Gastrocnemius medialis (tissue), 4 donors: ENCODE data around the gene LRRC2. TPM values are rescaled to one million over a fixed set of nuclear protein-coding genes. Genes with fewer than 3 reads are reported as not detected.

Source experiments
- ATAC-seq, 2 donors: fragments of 150-250 bp; one replicate each; pipeline ENCODE4 v1.9.1; 2016
- DNase-seq, 2 donors: peaks; one replicate each; pipeline ENCODE4 v3.0.0-alpha.2; 2019
- H3K27ac ChIP-seq, 4 donors: fragments of 200-600 bp; sonication (generic); 1 replicate in 1 of 4; 2 replicates in 3 of 4; pipeline ENCODE4 v1.5.1; 2016 to 2018; ENCODE audit warnings: mild to moderate bottlenecking in 2 of 4, moderate library complexity in 1 of 4
- H3K27me3 ChIP-seq, 3 donors: fragments of 200-600 bp; sonication (generic) in 2 of 3; 1 replicate in 1 of 3; 2 replicates in 2 of 3; pipeline versions ENCODE4 v1.5.1 to v1.6.0; 2016 to 2019; ENCODE audit warnings: mild to moderate bottlenecking in 1 of 3, moderate library complexity in 1 of 3
- H3K36me3 ChIP-seq, 2 donors: fragments of 200-600 bp; sonication (generic) in 1 of 2; one replicate each; pipeline ENCODE4 v1.5.1; 2017 to 2018
- H3K4me1 ChIP-seq, 2 donors: fragments of 200-600 bp; sonication (generic) in 1 of 2; one replicate each; pipeline ENCODE4 v1.5.1; 2016 to 2017; ENCODE audit warnings: mild to moderate bottlenecking in 2 of 2
- H3K4me3 ChIP-seq, 4 donors: fragments of 200-600 bp; sonication (generic) in 3 of 4; 1 replicate in 1 of 4; 2 replicates in 3 of 4; pipeline ENCODE4 v1.5.1; 2016 to 2019; ENCODE audit warnings: mild to moderate bottlenecking in 2 of 4
- H3K9me3 ChIP-seq, 3 donors: fragments of 200-600 bp; sonication (generic) in 2 of 3; 1 replicate in 1 of 3; 2 replicates in 2 of 3; pipeline ENCODE4 v1.5.1; 2016 to 2019
- POLR2A ChIP-seq, 2 donors: fragments of 450-650 bp; IDR thresholded peaks; one replicate each; pipeline ENCODE4 v1.6.1; 2017; ENCODE audit warnings: antibody characterized with exemption in 2 of 2, mild to moderate bottlenecking in 2 of 2, moderate library complexity in 2 of 2
- in situ Hi-C, 4 donors: fragments of 200-750 bp; cut with MboI; loops; one replicate each; pipeline versions ENCODE4 v1.15.0 to v1.8.0; 2017; ENCODE audit warnings: low sequenced_read_pairs in 4 of 4
- intact Hi-C: fragments of 100-400 bp; cut with DNase I; formaldehyde crosslinking; loops from one replicate; pipeline ENCODE4 v1.15.1; 2023; ENCODE audit warnings: low total_unique reads
- total RNA-seq, 4 donors: library from RNA; depleted of rRNA; stranded (reverse); fragments of >200 nt; gene quantifications; one replicate each; pipeline versions ENCODE4 v1.1.0 to v1.2.3, GENCODE V29; 2016
- TF ChIP-seq, protein P1 (sequence below), 5 experiments: fragments of 450-650 bp in 3 of 5; fragments of 200-600 bp in 2 of 5; sonication (generic) in 2 of 5; IDR thresholded peaks in 4 of 5; conservative IDR thresholded peaks in 1 of 5; 1 replicate in 4 of 5; 2 replicates in 1 of 5; pipeline ENCODE4 v1.5.1; 2016 to 2019; ENCODE audit warnings: antibody characterized with exemption in 5 of 5, mild to moderate bottlenecking in 3 of 5, moderate library complexity in 3 of 5

Gene LRRC2
- total RNA-seq, 4 donors from 2014 or later, result 72.7 to 103 (median 92.1) TPM

DNA sequence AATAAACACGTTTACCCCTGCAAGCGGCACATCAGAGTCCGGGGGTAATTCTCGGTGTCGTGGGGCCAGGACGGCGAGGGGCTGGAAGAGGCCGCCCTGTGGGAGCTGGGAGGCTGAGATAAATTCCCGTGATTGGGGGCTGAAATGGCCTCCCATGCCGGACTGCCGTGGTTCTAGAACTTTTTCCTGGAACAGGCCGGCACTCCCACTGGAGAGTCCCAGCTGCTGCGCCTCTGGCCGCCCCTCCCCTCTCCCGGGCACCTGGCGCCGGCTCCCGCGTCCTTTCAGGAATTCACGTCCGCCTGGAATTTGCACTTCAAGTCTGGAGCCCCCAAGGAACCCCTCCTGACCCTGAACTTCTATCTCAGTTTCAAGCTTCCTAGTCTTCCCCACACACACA lies 10.8 kb upstream of the LRRC2 start:
- Histone ChIP-seq H3K9me3 (no peaks in the 10 kb centered on the region), H3K27me3 (no peaks in the 10 kb centered on the region), H3K4me1 (peaks cover 0 to 10% of the 10 kb centered on the region in 2 donors), H3K36me3 (no peaks in the 10 kb centered on the region), H3K27ac (no peak overlapping the region), H3K4me3 (no peak overlapping the region)
- intact Hi-C loops (no loop called here), in situ Hi-C loops (no loop called here)
- TF ChIP-seq POLR2A (IDR thresholded peaks at IDR 0.05), result no peak
- TF ChIP-seq, protein P1, sequence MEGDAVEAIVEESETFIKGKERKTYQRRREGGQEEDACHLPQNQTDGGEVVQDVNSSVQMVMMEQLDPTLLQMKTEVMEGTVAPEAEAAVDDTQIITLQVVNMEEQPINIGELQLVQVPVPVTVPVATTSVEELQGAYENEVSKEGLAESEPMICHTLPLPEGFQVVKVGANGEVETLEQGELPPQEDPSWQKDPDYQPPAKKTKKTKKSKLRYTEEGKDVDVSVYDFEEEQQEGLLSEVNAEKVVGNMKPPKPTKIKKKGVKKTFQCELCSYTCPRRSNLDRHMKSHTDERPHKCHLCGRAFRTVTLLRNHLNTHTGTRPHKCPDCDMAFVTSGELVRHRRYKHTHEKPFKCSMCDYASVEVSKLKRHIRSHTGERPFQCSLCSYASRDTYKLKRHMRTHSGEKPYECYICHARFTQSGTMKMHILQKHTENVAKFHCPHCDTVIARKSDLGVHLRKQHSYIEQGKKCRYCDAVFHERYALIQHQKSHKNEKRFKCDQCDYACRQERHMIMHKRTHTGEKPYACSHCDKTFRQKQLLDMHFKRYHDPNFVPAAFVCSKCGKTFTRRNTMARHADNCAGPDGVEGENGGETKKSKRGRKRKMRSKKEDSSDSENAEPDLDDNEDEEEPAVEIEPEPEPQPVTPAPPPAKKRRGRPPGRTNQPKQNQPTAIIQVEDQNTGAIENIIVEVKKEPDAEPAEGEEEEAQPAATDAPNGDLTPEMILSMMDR (IDR thresholded peaks at IDR 0.05 in 4 of 5, conservative IDR thresholded peaks at IDR 0.05 in 1 of 5), result no peak
- no peak for ATAC-seq
- DNase-seq, result no peak

- H3K36me3 ChIP-seq, result no peaks in the 10 kb centered on the region
- DNase-seq (no peak), ATAC-seq (no peak)
- H3K4me3 ChIP-seq, result no peak overlapping the region
- H3K27me3 ChIP-seq, result no peaks in the 10 kb centered on the region
- no peak for TF ChIP-seq POLR2A (IDR thresholded peaks at IDR 0.05)
- TF ChIP-seq, protein P1 (IDR thresholded peaks at IDR 0.05 in 4 of 5, conservative IDR thresholded peaks at IDR 0.05 in 1 of 5), result no peak
- intact Hi-C loops (no loop called here), in situ Hi-C loops (no loop called here)
- H3K4me1 ChIP-seq, result peaks cover 0 to 10% of the 10 kb centered on the region in 2 donors
- H3K9me3 ChIP-seq, result no peaks in the 10 kb centered on the region
- H3K27ac ChIP-seq, result no peak overlapping the region
Observed at GRCh38 chr3:46576386-46576785, 10.3 kb upstream of the LRRC2 start.

GRCh38 chr3:46575577-46576222 lies 9.6 kb upstream of the LRRC2 start:
- ATAC-seq (no peak), DNase-seq (no peak)
- H3K4me3 ChIP-seq, result no peak overlapping the region
- H3K27ac ChIP-seq, result no peak overlapping the region
- TF ChIP-seq POLR2A (IDR thresholded peaks at IDR 0.05), result no peak
- TF ChIP-seq, protein P1 (IDR thresholded peaks at IDR 0.05 in 4 of 5, conservative IDR thresholded peaks at IDR 0.05 in 1 of 5), result no peak
- in situ Hi-C loops (no loop called here), intact Hi-C loops (no loop called here)
- no peaks in the 10 kb centered on the region for H3K9me3 ChIP-seq
- H3K27me3 ChIP-seq, result no peaks in the 10 kb centered on the region
- peaks cover 0 to 10% of the 10 kb centered on the region in 2 donors for H3K4me1 ChIP-seq
- no peaks in the 10 kb centered on the region for H3K36me3 ChIP-seq

GRCh38 chr3:46574881-46575576 lies 8.9 kb upstream of the LRRC2 start:
- H3K9me3 ChIP-seq, result no peaks in the 10 kb centered on the region
- no peak overlapping the region for H3K27ac ChIP-seq
- intact Hi-C loops, result no loop called here
- peaks cover 0 to 10% of the 10 kb centered on the region in 2 donors for H3K4me1 ChIP-seq
- TF ChIP-seq, protein P1 (IDR thresholded peaks at IDR 0.05 in 4 of 5, conservative IDR thresholded peaks at IDR 0.05 in 1 of 5), result no peak
- TF ChIP-seq POLR2A (IDR thresholded peaks at IDR 0.05), result no peak
- in situ Hi-C loops, result no loop called here
- H3K36me3 ChIP-seq, result no peaks in the 10 kb centered on the region
- no peaks in the 10 kb centered on the region for H3K27me3 ChIP-seq
- ATAC-seq (no peak), DNase-seq (no peak)
- H3K4me3 ChIP-seq, result no peak overlapping the region
